GM18507 (cell line): ENCODE results near the gene TDRD6.
"Not testable (repeated sequence)": the region's sequence is repeated elsewhere in the genome, so short reads cannot be mapped to it uniquely, and the experiment has no call there.

Source experiments
- DNase-seq: peaks from one replicate; pipeline ENCODE4 v3.0.0; 2011; ENCODE audit warnings: low read depth; ENCODE audit not compliant: insufficient read length; ENCODE audit errors: extremely low spot score
- FAIRE-seq: peaks from 2 replicates; lab custom pipeline; 2011; peaks lifted over from hg19 to GRCh38; lab: Jason Lieb, UNC

Gene TDRD6

DNA sequence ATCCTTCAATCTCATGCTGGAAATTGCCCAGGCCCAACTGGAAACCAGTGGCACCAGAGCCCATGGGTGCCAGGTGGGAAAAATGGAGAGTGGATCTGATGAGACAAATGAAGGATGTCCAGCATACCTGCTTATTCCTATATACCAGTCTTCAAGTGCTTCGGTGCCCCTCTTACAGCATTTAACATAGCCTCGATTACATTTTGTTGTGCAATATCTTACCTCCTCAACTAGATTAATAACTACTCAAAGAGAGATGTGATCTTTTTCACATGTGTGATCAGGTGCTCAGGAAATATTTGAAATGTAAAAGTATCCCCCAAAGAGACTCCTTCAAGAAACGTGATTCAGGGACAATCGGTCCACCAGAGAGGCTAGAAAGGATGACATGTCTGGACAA, 54.2 kb downstream of the TDRD6 start:
- FAIRE-seq, result no peak
- no peak for DNase-seq

GRCh38 chr6:46743425-46744158, 55.9 kb downstream of the TDRD6 start:
- no peak for DNase-seq
- FAIRE-seq, result no peak

DNA sequence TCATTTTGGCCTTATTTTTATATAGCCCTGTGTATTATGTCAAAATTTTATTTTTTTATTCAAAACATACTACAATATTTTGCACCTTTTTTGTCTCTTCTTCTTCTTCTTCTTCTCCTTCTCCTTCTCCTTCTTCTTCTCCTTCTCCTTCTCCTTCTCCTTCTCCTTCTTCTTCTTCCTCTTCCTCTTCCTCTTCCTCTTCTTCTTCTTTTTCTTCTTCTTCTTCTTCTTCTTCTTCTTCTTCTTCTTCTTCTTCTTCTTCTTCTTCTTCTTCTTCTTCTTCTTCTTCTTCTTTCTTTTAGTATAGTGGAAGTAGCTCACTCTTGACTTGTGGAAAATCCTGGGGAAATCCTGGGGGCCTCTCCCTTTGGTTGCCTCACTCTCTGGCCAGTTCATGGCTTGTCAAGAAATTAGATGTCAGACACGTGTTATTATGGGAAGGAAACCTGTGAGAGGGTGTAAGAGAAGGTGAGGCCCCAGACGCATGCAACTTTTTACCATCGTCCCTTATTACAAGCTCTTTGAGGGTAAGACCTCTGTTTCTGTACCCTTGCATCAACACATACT, 56.6 kb downstream of the TDRD6 start:
- FAIRE-seq, DNase-seq: not testable (repeated sequence)

- DNase-seq (no peak), FAIRE-seq (no peak)
These were observed 58.3 kb downstream of the TDRD6 start for GRCh38 chr6:46745973-46746372.

GRCh38 chr6:46746696-46747095, 59.0 kb downstream of the TDRD6 start, which contains the start of gene ANKRD66:
Gene ANKRD66 (plus strand): TSS chr6:46746933. CDS start chr6:46751949, 5,016 bp downstream.
- FAIRE-seq, result no peak

GRCh38 chr6:46748940-46749503, 61.3 kb downstream of the TDRD6 start:
- FAIRE-seq (no peak), DNase-seq (no peak)

More at GRCh38 chr6:46746696-46747095, 59.0 kb downstream of the TDRD6 start, which contains the start of gene ANKRD66:
- DNase-seq, result no peak

- DNase-seq (no peak), FAIRE-seq (no peak)
These were observed 62.0 kb downstream of the TDRD6 start for GRCh38 chr6:46749731-46750130.

GRCh38 chr6:46751658-46752057, 64.0 kb downstream of the TDRD6 start:
- FAIRE-seq, result no peak
- DNase-seq, result no peak
